Measurements from ENCODE around the gene NR5A2.

GRCh38 chr1:199983531-199983930 lies 44.0 kb upstream of the NR5A2 start:
- TF ChIP-seq, protein P1, sequence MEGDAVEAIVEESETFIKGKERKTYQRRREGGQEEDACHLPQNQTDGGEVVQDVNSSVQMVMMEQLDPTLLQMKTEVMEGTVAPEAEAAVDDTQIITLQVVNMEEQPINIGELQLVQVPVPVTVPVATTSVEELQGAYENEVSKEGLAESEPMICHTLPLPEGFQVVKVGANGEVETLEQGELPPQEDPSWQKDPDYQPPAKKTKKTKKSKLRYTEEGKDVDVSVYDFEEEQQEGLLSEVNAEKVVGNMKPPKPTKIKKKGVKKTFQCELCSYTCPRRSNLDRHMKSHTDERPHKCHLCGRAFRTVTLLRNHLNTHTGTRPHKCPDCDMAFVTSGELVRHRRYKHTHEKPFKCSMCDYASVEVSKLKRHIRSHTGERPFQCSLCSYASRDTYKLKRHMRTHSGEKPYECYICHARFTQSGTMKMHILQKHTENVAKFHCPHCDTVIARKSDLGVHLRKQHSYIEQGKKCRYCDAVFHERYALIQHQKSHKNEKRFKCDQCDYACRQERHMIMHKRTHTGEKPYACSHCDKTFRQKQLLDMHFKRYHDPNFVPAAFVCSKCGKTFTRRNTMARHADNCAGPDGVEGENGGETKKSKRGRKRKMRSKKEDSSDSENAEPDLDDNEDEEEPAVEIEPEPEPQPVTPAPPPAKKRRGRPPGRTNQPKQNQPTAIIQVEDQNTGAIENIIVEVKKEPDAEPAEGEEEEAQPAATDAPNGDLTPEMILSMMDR (conservative IDR thresholded peaks at IDR 0.05 in 1 of 2, IDR thresholded peaks at IDR 0.05 in 1 of 2; ENCODE audit: extremely low read depth in 1 of 2, insufficient read depth in 1 of 2, low read depth in 1 of 2, low read length in 2 of 2), result no peak
- TF ChIP-seq EZH2 (IDR thresholded peaks at IDR 0.05; ENCODE audit: borderline replicate concordance, low read length), result no peak

Measured in mammary epithelial cell (primary cell).